Measurements from ENCODE around the gene PTPA. TPM values are rescaled to one million over a fixed set of nuclear protein-coding genes. Genes with fewer than 3 reads are reported as not detected.

The PTPA gene
- polyA plus RNA-seq, 3 donors, result 11.7 to 38.5 (median 12.4) TPM

DNA sequence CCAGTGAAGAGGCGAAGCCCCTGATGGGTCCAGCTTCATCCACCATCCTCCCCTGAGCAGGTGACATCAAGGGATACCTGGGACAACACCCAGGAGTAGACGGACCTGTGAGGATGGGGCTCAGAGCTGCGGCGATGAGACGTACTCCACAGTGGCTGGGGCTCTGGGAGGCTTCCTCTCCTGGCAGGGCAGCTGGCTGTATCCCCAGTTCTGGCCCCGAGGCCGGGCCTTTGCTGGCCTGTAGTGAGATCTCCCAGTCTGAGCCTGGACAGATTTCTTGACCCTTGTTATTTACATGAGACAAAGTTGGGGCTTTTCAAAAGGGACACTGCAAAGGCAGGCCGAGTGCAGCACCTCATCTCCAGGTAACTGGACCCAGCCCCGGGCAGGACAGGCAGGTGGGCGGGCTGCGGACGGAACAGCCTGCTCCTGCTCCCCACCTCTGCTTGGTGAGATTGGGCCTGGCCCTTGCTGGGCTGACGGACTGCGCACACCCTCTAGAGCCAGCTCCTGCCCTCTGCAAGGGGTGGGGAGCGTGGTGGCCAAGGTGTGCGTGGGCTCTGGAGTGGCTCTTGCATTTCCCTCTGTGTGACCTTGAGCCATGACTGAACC lies 43.8 kb downstream of the PTPA start:
- DNase-seq, result no peak
- peaks cover 17 to 31% of the 10 kb centered on the region in 2 donors for H3K36me3 ChIP-seq (replicated peaks in 1 of 2; ENCODE audit: control insufficient read depth in 1 of 2, insufficient read depth in 2 of 2, low read length in 2 of 2)
- H4K20me1 ChIP-seq (ENCODE audit: insufficient read depth, low read length), result no peaks in the 10 kb centered on the region
- no peaks in the 10 kb centered on the region for H3K4me1 ChIP-seq (ENCODE audit: control insufficient read depth in 1 of 2, insufficient read depth in 2 of 2, low read length in 2 of 2)
- no peak overlapping the region for H3K4me3 ChIP-seq (replicated peaks in 1 of 3; ENCODE audit: low read depth in 2 of 3, low read length in 3 of 3)
- 96% methylated on average over 16 of the region's 16 CpGs for WGBS (ENCODE audit: insufficient coverage)
- H2AFZ ChIP-seq (ENCODE audit: insufficient read depth, low read depth, low read length, poor library complexity, severe bottlenecking), result no peak overlapping the region
- no peaks in the 10 kb centered on the region for H3K27me3 ChIP-seq (ENCODE audit: control insufficient read depth in 2 of 2, insufficient read depth in 2 of 2, low read length in 2 of 2)
- Mint-ChIP-seq H3K4me3 (no peak overlapping the region), H3K36me3 (peaks cover 34 to 36% of the 10 kb centered on the region in 2 donors), H3K9me3 (peaks cover 0 to 3% (median 0%) of the 10 kb centered on the region in 7 donors), H3K4me1 (no peaks in the 10 kb centered on the region), H3K27me3 (ENCODE audit: low read depth in 3 of 3) (peaks cover 0 to 4% (median 0%) of the 10 kb centered on the region in 3 donors), H3K27ac (peak overlapping the region in 1 of 7 donors; percentile 8)
- intact Hi-C loops (cut with micrococcal nuclease), result no loop called here
- no peaks in the 10 kb centered on the region for H3K79me2 ChIP-seq (ENCODE audit: insufficient read depth, low read length)
- TF ChIP-seq, protein P1, sequence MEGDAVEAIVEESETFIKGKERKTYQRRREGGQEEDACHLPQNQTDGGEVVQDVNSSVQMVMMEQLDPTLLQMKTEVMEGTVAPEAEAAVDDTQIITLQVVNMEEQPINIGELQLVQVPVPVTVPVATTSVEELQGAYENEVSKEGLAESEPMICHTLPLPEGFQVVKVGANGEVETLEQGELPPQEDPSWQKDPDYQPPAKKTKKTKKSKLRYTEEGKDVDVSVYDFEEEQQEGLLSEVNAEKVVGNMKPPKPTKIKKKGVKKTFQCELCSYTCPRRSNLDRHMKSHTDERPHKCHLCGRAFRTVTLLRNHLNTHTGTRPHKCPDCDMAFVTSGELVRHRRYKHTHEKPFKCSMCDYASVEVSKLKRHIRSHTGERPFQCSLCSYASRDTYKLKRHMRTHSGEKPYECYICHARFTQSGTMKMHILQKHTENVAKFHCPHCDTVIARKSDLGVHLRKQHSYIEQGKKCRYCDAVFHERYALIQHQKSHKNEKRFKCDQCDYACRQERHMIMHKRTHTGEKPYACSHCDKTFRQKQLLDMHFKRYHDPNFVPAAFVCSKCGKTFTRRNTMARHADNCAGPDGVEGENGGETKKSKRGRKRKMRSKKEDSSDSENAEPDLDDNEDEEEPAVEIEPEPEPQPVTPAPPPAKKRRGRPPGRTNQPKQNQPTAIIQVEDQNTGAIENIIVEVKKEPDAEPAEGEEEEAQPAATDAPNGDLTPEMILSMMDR (IDR thresholded peaks at IDR 0.05), result no peak
- H3K9ac ChIP-seq (ENCODE audit: insufficient read depth, low read length, poor library complexity, severe bottlenecking), result no peak overlapping the region
- no peak overlapping the region for H3K4me2 ChIP-seq (replicated peaks; ENCODE audit: extremely low read depth, low read length, poor library complexity, severe bottlenecking)
- no peak overlapping the region for H3K27ac ChIP-seq (ENCODE audit: low read depth in 1 of 2, low read length in 2 of 2)
- H3K9me3 ChIP-seq (replicated peaks in 1 of 2; ENCODE audit: control insufficient read depth in 1 of 2, insufficient read depth in 1 of 2, low read length in 2 of 2), result no peaks in the 10 kb centered on the region

DNA sequence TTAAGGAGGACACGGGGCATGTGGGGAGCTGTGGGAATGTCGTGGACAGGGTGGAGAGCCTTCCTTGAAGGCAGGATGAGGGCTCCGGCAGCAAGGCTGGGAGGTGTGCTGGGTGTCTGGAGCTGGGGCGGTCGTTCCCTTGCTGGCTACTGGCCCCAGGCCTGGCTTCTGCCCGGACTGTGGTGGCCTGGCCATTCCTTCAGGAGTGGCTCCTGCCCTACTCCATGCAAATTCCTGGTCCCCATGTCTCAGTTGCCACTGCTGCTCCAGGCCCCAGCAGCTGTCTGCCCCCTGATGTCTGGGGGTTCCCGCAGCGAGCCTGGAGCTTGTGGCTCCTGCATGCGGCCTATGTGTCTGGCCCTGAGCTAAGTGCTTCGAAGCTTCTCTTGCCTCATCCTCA lies 44.9 kb downstream of the PTPA start:
- DNase-seq, result no peak
- H2AFZ ChIP-seq (ENCODE audit: insufficient read depth, low read depth, low read length, poor library complexity, severe bottlenecking), result no peak overlapping the region
- Mint-ChIP-seq H3K4me1 (peaks cover 8% of the 10 kb centered on the region), H3K27ac (no peak overlapping the region), H3K27me3 (ENCODE audit: low read depth in 3 of 3) (peaks cover 0 to 4% (median 0%) of the 10 kb centered on the region in 3 donors), H3K4me3 (no peak overlapping the region), H3K9me3 (peaks cover 0 to 3% (median 0%) of the 10 kb centered on the region in 7 donors), H3K36me3 (peaks cover 25 to 26% of the 10 kb centered on the region in 2 donors)
- H3K4me2 ChIP-seq (replicated peaks; ENCODE audit: extremely low read depth, low read length, poor library complexity, severe bottlenecking), result no peak overlapping the region
- H3K4me3 ChIP-seq (replicated peaks in 1 of 3; ENCODE audit: low read depth in 2 of 3, low read length in 3 of 3), result no peak overlapping the region
- no peak overlapping the region for H3K9ac ChIP-seq (ENCODE audit: insufficient read depth, low read length, poor library complexity, severe bottlenecking)
- no peak overlapping the region for H3K27ac ChIP-seq (ENCODE audit: low read depth in 1 of 2, low read length in 2 of 2)
- no peaks in the 10 kb centered on the region for H3K9me3 ChIP-seq (replicated peaks in 1 of 2; ENCODE audit: control insufficient read depth in 1 of 2, insufficient read depth in 1 of 2, low read length in 2 of 2)
- H3K27me3 ChIP-seq (ENCODE audit: control insufficient read depth in 2 of 2, insufficient read depth in 2 of 2, low read length in 2 of 2), result no peaks in the 10 kb centered on the region
- H4K20me1 ChIP-seq (ENCODE audit: insufficient read depth, low read length), result no peaks in the 10 kb centered on the region
- WGBS (ENCODE audit: insufficient coverage), result 93% methylated on average over 6 of the region's 10 CpGs
- no peaks in the 10 kb centered on the region for H3K79me2 ChIP-seq (ENCODE audit: insufficient read depth, low read length)
- peaks cover 11 to 27% of the 10 kb centered on the region in 2 donors for H3K36me3 ChIP-seq (replicated peaks in 1 of 2; ENCODE audit: control insufficient read depth in 1 of 2, insufficient read depth in 2 of 2, low read length in 2 of 2)
- TF ChIP-seq, protein P1 (IDR thresholded peaks at IDR 0.05), result no peak
- H3K4me1 ChIP-seq (ENCODE audit: control insufficient read depth in 1 of 2, insufficient read depth in 2 of 2, low read length in 2 of 2), result peaks cover 5 to 11% of the 10 kb centered on the region in 2 donors
- intact Hi-C loops (cut with micrococcal nuclease), result no loop called here

All from CD14-positive monocyte (primary cell).